H1 (cell line): ENCODE results near the gene CYYR1.

Experiments used
- BCL11A ChIP-seq, 2 experiments: IDR thresholded peaks; one replicate each; pipeline ENCODE4 v1.6.1; 2011; ENCODE audit warnings: low read depth in 2 of 2, low read length in 2 of 2, mild to moderate bottlenecking in 2 of 2
- CTCF ChIP-seq, 3 experiments: IDR thresholded peaks; 1 replicate in 2 of 3; 2 replicates in 1 of 3; pipeline versions ENCODE4 v1.5.1 to v1.6.1; 2011; ENCODE audit warnings: low read length in 3 of 3, mild to moderate bottlenecking in 3 of 3, inconsistent platforms in 2 of 3, low read depth in 1 of 3, moderate library complexity in 1 of 3; ENCODE audit not compliant: insufficient read depth in 1 of 3; ENCODE audit errors: control extremely low read depth in 1 of 3
- EP300 ChIP-seq, 2 experiments: IDR thresholded peaks; 1 replicate in 1 of 2; 2 replicates in 1 of 2; pipeline ENCODE4 v1.6.1; 2011 to 2012; ENCODE audit warnings: low read depth in 2 of 2, low read length in 2 of 2, mild to moderate bottlenecking in 2 of 2, borderline replicate concordance in 1 of 2, inconsistent platforms in 1 of 2, moderate library complexity in 1 of 2
- EZH2 ChIP-seq: fragments of 200-600 bp; sonication (generic); IDR thresholded peaks from 2 replicates; pipeline ENCODE4 v1.7.1; 2012; ENCODE audit warnings: low read depth, mild to moderate bottlenecking, moderate library complexity, low read length, inconsistent platforms; ENCODE audit not compliant: severe bottlenecking
- JUN ChIP-seq: IDR thresholded peaks from 2 replicates; pipeline ENCODE4 v1.6.1; 2011; ENCODE audit warnings: low read depth, mild to moderate bottlenecking, improper control_type of control experiment, low read length
- MAX ChIP-seq: IDR thresholded peaks from 2 replicates; pipeline ENCODE4 v1.6.1; 2012; ENCODE audit warnings: inconsistent platforms
- NRF1 ChIP-seq: IDR thresholded peaks from 2 replicates; pipeline ENCODE4 v1.6.1; 2011; ENCODE audit warnings: mild to moderate bottlenecking, low read depth, low read length, improper control_type of control experiment
- POLR2AphosphoS5 ChIP-seq: IDR thresholded peaks from 2 replicates; pipeline ENCODE4 v1.6.1; 2011; ENCODE audit warnings: low read depth, low read length
- SIN3A ChIP-seq, 2 experiments: IDR thresholded peaks in 1 of 2; conservative IDR thresholded peaks in 1 of 2; 2 replicates each; pipeline ENCODE4 v1.6.1; 2011 to 2012; ENCODE audit warnings: low read length in 2 of 2, improper control_type of control experiment in 1 of 2, low read depth in 1 of 2, mild to moderate bottlenecking in 1 of 2
- SIRT6 ChIP-seq: IDR thresholded peaks from one replicate; pipeline ENCODE4 v1.7.1; 2012; ENCODE audit warnings: low read length, inconsistent platforms
- YY1 ChIP-seq: IDR thresholded peaks from 2 replicates; pipeline ENCODE4 v1.6.1; 2011; ENCODE audit warnings: low read depth, mild to moderate bottlenecking, low read length

- no peak for TF ChIP-seq YY1
- TF ChIP-seq CTCF (IDR thresholded peaks at IDR 0.05; ENCODE audit: control extremely low read depth in 1 of 3, insufficient read depth in 1 of 3, low read depth in 1 of 3, low read length in 3 of 3), result no peak
- no peak for TF ChIP-seq MAX
- TF ChIP-seq POLR2AphosphoS5, result no peak
- TF ChIP-seq SIRT6, result no peak
- no peak for TF ChIP-seq JUN
- TF ChIP-seq NRF1, result no peak
- no peak for TF ChIP-seq EZH2
- no peak for TF ChIP-seq EP300 (IDR thresholded peaks at IDR 0.05; ENCODE audit: borderline replicate concordance in 1 of 2, low read depth in 2 of 2, low read length in 2 of 2)
- no peak for TF ChIP-seq BCL11A (IDR thresholded peaks at IDR 0.05; ENCODE audit: low read depth in 2 of 2, low read length in 2 of 2)
- no peak for TF ChIP-seq SIN3A (conservative IDR thresholded peaks at IDR 0.05 in 1 of 2, IDR thresholded peaks at IDR 0.05 in 1 of 2; ENCODE audit: low read depth in 1 of 2, low read length in 2 of 2)
Observed at GRCh38 chr21:26588446-26588845, 15.4 kb upstream of the CYYR1 start.
